ENCODE data around the gene KRT75. TPM values are rescaled to one million over a fixed set of nuclear protein-coding genes. Genes with fewer than 3 reads are reported as not detected.

KRT75 gene
- polyA plus RNA-seq, 3 donors: not detected

GRCh38 chr12:52378091-52378490 lies 56.1 kb downstream of the KRT75 start:
- no peak for DNase-seq (ENCODE audit: extremely low read depth in 1 of 11, low read depth in 9 of 11, low spot score in 4 of 11)

GRCh38 chr12:52377266-52377665 lies 56.9 kb downstream of the KRT75 start:
- DNase-seq (ENCODE audit: extremely low read depth in 1 of 11, low read depth in 9 of 11, low spot score in 4 of 11): no peak

Other genes starting within 250 kb of the KRT75 start
- 1 to 10 TPM in 1 of 3 donors, under 1 TPM in 2; 0.52 to 1.8 (median 0.87) TPM for gene KRT80, start 242.4 kb downstream of the KRT75 start, polyA plus RNA-seq (ENCODE audit: insufficient read length in 3 of 3)
- 10 to 100 TPM; 37.4 to 64.1 (median 42.0) TPM for gene KRT7, start 201.1 kb downstream of the KRT75 start, polyA plus RNA-seq (ENCODE audit: insufficient read length in 3 of 3)
- gene KRT86, start 159.7 kb downstream of the KRT75 start, polyA plus RNA-seq (ENCODE audit: insufficient read length in 3 of 3): not detected
- not detected for gene KRT81, start 142.8 kb downstream of the KRT75 start, polyA plus RNA-seq (ENCODE audit: insufficient read length in 3 of 3)
- gene KRT83, start 113.0 kb downstream of the KRT75 start, polyA plus RNA-seq (ENCODE audit: insufficient read length in 3 of 3): not detected
- gene KRT85, start 66.9 kb downstream of the KRT75 start, polyA plus RNA-seq (ENCODE audit: insufficient read length in 3 of 3): not detected
- not detected for gene KRT84, start 48.7 kb downstream of the KRT75 start, polyA plus RNA-seq (ENCODE audit: insufficient read length in 3 of 3)
- gene KRT82, start 28.0 kb downstream of the KRT75 start, polyA plus RNA-seq (ENCODE audit: insufficient read length in 3 of 3): not detected
- gene KRT6B, start 17.8 kb upstream of the KRT75 start, polyA plus RNA-seq (ENCODE audit: insufficient read length in 3 of 3): not detected
- gene KRT6C, start 39.4 kb upstream of the KRT75 start, polyA plus RNA-seq (ENCODE audit: insufficient read length in 3 of 3): not detected
- gene KRT6A, start 58.9 kb upstream of the KRT75 start, polyA plus RNA-seq (ENCODE audit: insufficient read length in 3 of 3): not detected
- gene KRT5, start 86.0 kb upstream of the KRT75 start, polyA plus RNA-seq (ENCODE audit: insufficient read length in 3 of 3): under 1 TPM; 0.24 to 0.33 (median 0.27) TPM
- gene KRT71, start 118.8 kb upstream of the KRT75 start, polyA plus RNA-seq (ENCODE audit: insufficient read length in 3 of 3): not detected
- not detected for gene KRT74, start 139.5 kb upstream of the KRT75 start, polyA plus RNA-seq (ENCODE audit: insufficient read length in 3 of 3)
- gene KRT72, start 167.1 kb upstream of the KRT75 start, polyA plus RNA-seq (ENCODE audit: insufficient read length in 3 of 3): under 1 TPM in 1 of 3 donors, not detected in 2; 0.12 TPM
- gene KRT73, start 184.2 kb upstream of the KRT75 start, polyA plus RNA-seq (ENCODE audit: insufficient read length in 3 of 3): under 1 TPM in 1 of 3 donors, not detected in 2; 0.04 TPM
- gene KRT2, start 217.8 kb upstream of the KRT75 start, polyA plus RNA-seq (ENCODE audit: insufficient read length in 3 of 3): not detected
- under 1 TPM; 0.06 to 0.26 (median 0.11) TPM for gene KRT1, start 246.0 kb upstream of the KRT75 start, polyA plus RNA-seq (ENCODE audit: insufficient read length in 3 of 3)